Dermis microvascular lymphatic vessel endothelial cell (primary cell): Measurements from ENCODE around the gene PLA2G12A. TPM values are rescaled to one million over a fixed set of nuclear protein-coding genes. Genes with fewer than 3 reads are reported as not detected.

Experiments used
- DNase-seq, 2 donors: peaks; one replicate each; pipeline versions ENCODE4 v3.0.0 to v3.0.0-alpha.2; 2010; ENCODE audit warnings: low read depth in 2 of 2
- total RNA-seq: library from RNA; depleted of rRNA; stranded (reverse); fragments of >200 nt; gene quantifications from 2 replicates; pipeline ENCODE4 v1.2.1, GENCODE V29; 2014

PLA2G12A gene
- 5.8 and 7.8 TPM in 2 replicates for total RNA-seq

GRCh38 chr4:109729718-109730618 lies at the start of gene PLA2G12A:
Gene PLA2G12A (minus strand): TSS chr4:109730070. CDS start chr4:109729809, 261 bp downstream.
- DNase-seq, result peak; percentile 23 to 61

- DNase-seq, result no peak
Observed at GRCh38 chr4:109764789-109765402, 35.0 kb upstream of the PLA2G12A start.

- DNase-seq, result no peak
Observed at GRCh38 chr4:109764376-109764775, 34.5 kb upstream of the PLA2G12A start.

GRCh38 chr4:109760682-109761081 lies 30.8 kb upstream of the PLA2G12A start:
- DNase-seq, result no peak

GRCh38 chr4:109755656-109756055 lies 25.8 kb upstream of the PLA2G12A start:
- DNase-seq, result no peak

- DNase-seq, result no peak
Observed at GRCh38 chr4:109754093-109754857, 24.4 kb upstream of the PLA2G12A start.

GRCh38 chr4:109752525-109752924 lies 22.7 kb upstream of the PLA2G12A start:
- DNase-seq, result no peak

GRCh38 chr4:109751852-109752251 lies 22.0 kb upstream of the PLA2G12A start:
- DNase-seq, result no peak

- DNase-seq, result no peak
Observed at GRCh38 chr4:109750652-109751244, 20.9 kb upstream of the PLA2G12A start.

- DNase-seq, result no peak
Observed at GRCh38 chr4:109749388-109750082, 19.7 kb upstream of the PLA2G12A start.

- no peak for DNase-seq
Observed at GRCh38 chr4:109748114-109748513, 18.2 kb upstream of the PLA2G12A start.

- DNase-seq, result no peak
Observed at GRCh38 chr4:109746728-109747127, 16.9 kb upstream of the PLA2G12A start.

- no peak for DNase-seq
Observed at GRCh38 chr4:109745830-109746229, 16.0 kb upstream of the PLA2G12A start.

- no peak for DNase-seq
Observed at GRCh38 chr4:109739547-109739946, 9.7 kb upstream of the PLA2G12A start.

- DNase-seq, result no peak
Observed at GRCh38 chr4:109738104-109738872, 8.4 kb upstream of the PLA2G12A start.

GRCh38 chr4:109735566-109736365 lies 5.9 kb upstream of the PLA2G12A start:
- no peak for DNase-seq

GRCh38 chr4:109733728-109734127 lies 3.9 kb upstream of the PLA2G12A start:
- DNase-seq, result no peak

GRCh38 chr4:109730619-109731545 lies 1.0 kb upstream of the PLA2G12A start:
- no peak for DNase-seq
